ENCODE data around the gene N4BP2L1.
"Not testable (repeated sequence)": the region's sequence is repeated elsewhere in the genome, so short reads cannot be mapped to it uniquely, and the experiment has no call there.

Gene N4BP2L1

DNA sequence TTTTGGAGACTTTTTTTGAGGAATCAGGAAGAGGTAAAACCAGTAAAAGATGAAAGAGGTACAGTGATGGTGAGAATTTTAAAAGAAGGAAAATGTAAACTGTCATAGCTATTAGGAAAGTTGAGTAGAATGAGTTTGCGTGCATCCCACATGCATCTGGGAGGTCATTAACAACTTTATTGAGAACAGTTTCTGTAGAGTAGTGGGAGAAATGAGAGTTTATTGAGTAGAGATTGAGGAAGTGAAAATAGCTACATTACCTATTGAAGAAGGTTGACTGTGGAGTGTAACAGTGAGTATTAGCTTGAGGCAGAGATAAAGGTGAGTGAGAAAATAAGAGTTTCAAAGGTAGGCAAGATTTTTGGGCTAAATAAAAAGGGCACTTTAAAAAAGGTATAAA is 73.9 kb downstream of the N4BP2L1 start:
- Histone ChIP-seq H3K36me3 (replicated peaks; ENCODE audit: low read depth, low read length) (peaks cover 21% of the 10 kb centered on the region), H3K9ac (ENCODE audit: low read length) (no peak overlapping the region), H3K4me3 (ENCODE audit: low read length) (no peak overlapping the region), H2AFZ (ENCODE audit: low read depth, low read length) (no peak overlapping the region), H4K20me1 (ENCODE audit: insufficient read depth, low read length) (no peaks in the 10 kb centered on the region), H3K79me2 (ENCODE audit: low read length) (no peaks in the 10 kb centered on the region), H3K4me2 (ENCODE audit: low read length) (no peak overlapping the region), H3K4me1 (ENCODE audit: low read length) (peaks cover 12% of the 10 kb centered on the region), H3K27me3 (ENCODE audit: low read depth, low read length) (no peaks in the 10 kb centered on the region), H3K27ac (ENCODE audit: low read length) (no peak overlapping the region), H3K9me3 (ENCODE audit: insufficient read depth, low read length) (no peaks in the 10 kb centered on the region)
- no peak for TF ChIP-seq EZH2phosphoT487 (IDR thresholded peaks at IDR 0.05; ENCODE audit: low read depth)
- TF ChIP-seq, protein P1, sequence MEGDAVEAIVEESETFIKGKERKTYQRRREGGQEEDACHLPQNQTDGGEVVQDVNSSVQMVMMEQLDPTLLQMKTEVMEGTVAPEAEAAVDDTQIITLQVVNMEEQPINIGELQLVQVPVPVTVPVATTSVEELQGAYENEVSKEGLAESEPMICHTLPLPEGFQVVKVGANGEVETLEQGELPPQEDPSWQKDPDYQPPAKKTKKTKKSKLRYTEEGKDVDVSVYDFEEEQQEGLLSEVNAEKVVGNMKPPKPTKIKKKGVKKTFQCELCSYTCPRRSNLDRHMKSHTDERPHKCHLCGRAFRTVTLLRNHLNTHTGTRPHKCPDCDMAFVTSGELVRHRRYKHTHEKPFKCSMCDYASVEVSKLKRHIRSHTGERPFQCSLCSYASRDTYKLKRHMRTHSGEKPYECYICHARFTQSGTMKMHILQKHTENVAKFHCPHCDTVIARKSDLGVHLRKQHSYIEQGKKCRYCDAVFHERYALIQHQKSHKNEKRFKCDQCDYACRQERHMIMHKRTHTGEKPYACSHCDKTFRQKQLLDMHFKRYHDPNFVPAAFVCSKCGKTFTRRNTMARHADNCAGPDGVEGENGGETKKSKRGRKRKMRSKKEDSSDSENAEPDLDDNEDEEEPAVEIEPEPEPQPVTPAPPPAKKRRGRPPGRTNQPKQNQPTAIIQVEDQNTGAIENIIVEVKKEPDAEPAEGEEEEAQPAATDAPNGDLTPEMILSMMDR (IDR thresholded peaks at IDR 0.05; ENCODE audit: low read depth, low read length) = no peak

DNA sequence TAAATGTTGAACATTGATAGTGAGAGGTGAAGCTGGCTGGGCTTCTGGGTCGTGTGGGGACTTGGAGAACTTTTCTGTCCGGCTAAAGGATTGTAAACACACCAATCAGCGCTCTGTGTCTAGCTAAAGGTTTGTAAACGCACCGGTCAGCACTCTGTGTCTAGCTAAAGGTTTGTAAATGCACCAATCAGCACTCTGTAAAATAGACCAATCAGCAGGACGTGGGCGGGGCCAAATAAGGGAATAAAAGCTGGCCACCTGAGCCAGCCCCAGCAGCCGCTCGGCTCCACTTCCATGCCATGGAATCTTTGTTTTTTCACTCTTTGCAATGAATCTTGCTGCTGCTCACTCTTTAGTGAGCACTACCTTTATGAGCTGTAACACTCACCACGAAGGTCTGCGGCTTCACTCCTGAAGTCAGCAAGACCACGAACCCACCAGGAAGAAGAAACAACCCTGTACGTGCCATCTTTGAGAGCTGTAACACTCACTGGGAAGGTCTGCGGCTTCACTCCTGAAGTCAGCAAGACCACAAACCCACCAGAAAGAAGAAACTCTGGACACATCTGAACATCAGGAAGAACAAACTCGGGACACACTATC is 77.0 kb downstream of the N4BP2L1 start:
- H2AFZ ChIP-seq (ENCODE audit: low read depth, low read length); H3K27ac ChIP-seq (ENCODE audit: low read length); H3K4me2 ChIP-seq (ENCODE audit: low read length); H3K9ac ChIP-seq (ENCODE audit: low read length); H3K9me3 ChIP-seq (ENCODE audit: insufficient read depth, low read length); H4K20me1 ChIP-seq (ENCODE audit: insufficient read depth, low read length); H3K27me3 ChIP-seq (ENCODE audit: low read depth, low read length); H3K4me3 ChIP-seq (ENCODE audit: low read length); H3K79me2 ChIP-seq (ENCODE audit: low read length): not testable (repeated sequence)
- peaks cover 33% of the 10 kb centered on the region for H3K36me3 ChIP-seq (replicated peaks; ENCODE audit: low read depth, low read length)
- peaks cover 12% of the 10 kb centered on the region for H3K4me1 ChIP-seq (ENCODE audit: low read length)
